A549 (cell line): ENCODE data around the gene RHOF. TPM values are rescaled to one million over a fixed set of nuclear protein-coding genes. Genes with fewer than 3 reads are reported as not detected.

Source experiments
- ATAC-seq, 2 experiments: fragments of 200-7000 bp in 1 of 2; fragments of >200 bp in 1 of 2; cut with Nextera tagmentation in 1 of 2; cut with Tn5 transposase in 1 of 2; 3 replicates each; pipeline versions ENCODE4 v1.8.0 to v1.9.1; 2018 to 2020; ENCODE audit warnings: mild to moderate bottlenecking in 1 of 2, moderate library complexity in 1 of 2
- CTCF ChIA-PET: fragments of 300-600 bp; sonication (Branson Sonifier 250); formaldehyde crosslinking; extraction: SDS; loops from one replicate; lab custom pipeline; 2021; ENCODE audit warnings: antibody characterized with exemption, inconsistent platforms; lab: Yijun Ruan, JAX
- POLR2A ChIA-PET: fragments of 350-600 bp; formaldehyde crosslinking; extraction: SDS; loops from one replicate; lab custom pipeline; 2021; ENCODE audit warnings: antibody characterized with exemption, inconsistent platforms; lab: Yijun Ruan, JAX
- DNase-seq, 2 experiments: peaks; one replicate each; pipeline versions ENCODE4 v3.0.0 to v3.0.0-alpha.2; 2011 to 2016; ENCODE audit warnings: low read depth in 1 of 2, low spot score in 1 of 2
- FAIRE-seq: peaks from 2 replicates; lab custom pipeline; 2011; peaks lifted over from hg19 to GRCh38; lab: Jason Lieb, UNC
- H3K27ac ChIP-seq, 2 experiments: fragments of >200 bp; sonication (Bioruptor Twin); formaldehyde crosslinking; 3 replicates each; pipeline ENCODE4 v1.5.1; 2016 to 2017
- H3K4me1 ChIP-seq: fragments of >200 bp; sonication (Bioruptor Twin); formaldehyde crosslinking; 3 replicates; pipeline ENCODE4 v1.6.1; 2016
- H3K4me2 ChIP-seq: fragments of >200 bp; sonication (Bioruptor Twin); formaldehyde crosslinking; 3 replicates; pipeline ENCODE4 v1.6.1; 2016
- H3K4me3 ChIP-seq: fragments of >200 bp; sonication (Bioruptor Twin); formaldehyde crosslinking; 3 replicates; pipeline ENCODE4 v1.5.1; 2016
- H3K9me3 ChIP-seq: fragments of >200 bp; sonication (Bioruptor Twin); formaldehyde crosslinking; 3 replicates; pipeline ENCODE4 v1.6.1; 2016
- CEBPB ChIP-seq, 2 experiments: fragments of >200 bp in 1 of 2; sonication (Bioruptor Twin) in 1 of 2; formaldehyde crosslinking in 1 of 2; IDR thresholded peaks; 2 replicates each; pipeline ENCODE4 v1.6.1; 2012 to 2016
- EHF ChIP-seq: fragments of 250-450 bp; sonication (Bioruptor Pico); IDR thresholded peaks from 2 replicates; pipeline ENCODE4 v1.5.0; 2020; ENCODE audit warnings: mild to moderate bottlenecking
- EP300 ChIP-seq, 2 experiments: fragments of >200 bp; sonication (Bioruptor Twin); formaldehyde crosslinking; IDR thresholded peaks; 2 replicates in 1 of 2; 3 replicates in 1 of 2; pipeline ENCODE4 v1.6.1; 2016 to 2017
- FOSB ChIP-seq: fragments of 250-450 bp; sonication (Bioruptor Pico); IDR thresholded peaks from 2 replicates; pipeline ENCODE4 v1.5.0; 2020; ENCODE audit warnings: mild to moderate bottlenecking, moderate library complexity
- FOSL2 ChIP-seq, 2 experiments: fragments of 450-650 bp in 1 of 2; fragments of >200 bp in 1 of 2; sonication (Bioruptor Twin) in 1 of 2; formaldehyde crosslinking; IDR thresholded peaks; 2 replicates each; pipeline versions ENCODE4 v1.5.0 to v1.6.1; 2016 to 2020; ENCODE audit warnings: mild to moderate bottlenecking in 1 of 2, moderate library complexity in 1 of 2
- GATA3 ChIP-seq: IDR thresholded peaks from 2 replicates; pipeline ENCODE4 v1.6.1; 2012; ENCODE audit warnings: borderline replicate concordance
- HEYL ChIP-seq: fragments of 250-450 bp; sonication (Bioruptor Pico); IDR thresholded peaks from 2 replicates; pipeline ENCODE4 v1.8.0; 2021; ENCODE audit warnings: mild to moderate bottlenecking, moderate library complexity
- HOXB13 ChIP-seq: fragments of 250-450 bp; sonication (Bioruptor Pico); IDR thresholded peaks from 2 replicates; pipeline ENCODE4 v1.5.0; 2020; ENCODE audit warnings: low read depth, mild to moderate bottlenecking, moderate library complexity
- JUN ChIP-seq, 2 experiments: fragments of >200 bp; sonication (Bioruptor Twin); formaldehyde crosslinking; IDR thresholded peaks; 2 replicates in 1 of 2; 3 replicates in 1 of 2; pipeline ENCODE4 v1.6.1; 2016 to 2017
- MAFK ChIP-seq: fragments of 450-650 bp; IDR thresholded peaks from 2 replicates; pipeline ENCODE4 v1.6.1; 2014; ENCODE audit not compliant: partially characterized antibody
- MAZ ChIP-seq: fragments of 150-350 bp; IDR thresholded peaks from 2 replicates; pipeline ENCODE4 v1.6.1; 2014; ENCODE audit warnings: antibody characterized with exemption, low read depth, low read length, borderline replicate concordance
- MYC ChIP-seq: IDR thresholded peaks from 2 replicates; pipeline ENCODE4 v1.6.1; 2012; ENCODE audit warnings: mild to moderate bottlenecking, inconsistent platforms, low read length, improper control_type of control experiment, borderline replicate concordance
- NFE2L2 ChIP-seq: fragments of 150-350 bp; conservative IDR thresholded peaks from 2 replicates; pipeline ENCODE4 v1.6.1; 2014; ENCODE audit warnings: low read length
- NR3C1 ChIP-seq: fragments of >200 bp; sonication (Bioruptor Twin); formaldehyde crosslinking; IDR thresholded peaks from 3 replicates; pipeline ENCODE4 v1.6.1; 2017
- POLR2AphosphoS2 ChIP-seq: conservative IDR thresholded peaks from 2 replicates; pipeline ENCODE4 v1.6.1; 2012; ENCODE audit warnings: low read length, improper control_type of control experiment, inconsistent platforms
- RARB ChIP-seq: fragments of 250-450 bp; sonication (Bioruptor Pico); IDR thresholded peaks from 2 replicates; pipeline ENCODE4 v1.8.0; 2021; ENCODE audit warnings: mild to moderate bottlenecking, moderate library complexity
- RFX5 ChIP-seq: fragments of 450-650 bp; IDR thresholded peaks from 2 replicates; pipeline ENCODE4 v1.7.1; 2014; ENCODE audit warnings: antibody characterized with exemption, mild to moderate bottlenecking, moderate library complexity
- TFCP2L1 ChIP-seq: fragments of 250-450 bp; sonication (Bioruptor Pico); IDR thresholded peaks from 2 replicates; pipeline ENCODE4 v1.5.0; 2021; ENCODE audit warnings: mild to moderate bottlenecking
- TP53 ChIP-seq: fragments of 250-450 bp; sonication (Bioruptor Pico); IDR thresholded peaks from 2 replicates; pipeline ENCODE4 v1.5.0; 2021; ENCODE audit warnings: mild to moderate bottlenecking, moderate library complexity
- ZFP36 ChIP-seq: fragments of 450-650 bp; IDR thresholded peaks from 2 replicates; pipeline ENCODE4 v1.6.1; 2014; ENCODE audit warnings: borderline replicate concordance; ENCODE audit not compliant: partially characterized antibody
- ZNF302 ChIP-seq: fragments of 250-450 bp; sonication (Bioruptor Pico); IDR thresholded peaks from 2 replicates; pipeline ENCODE4 v1.9.0; 2021; ENCODE audit warnings: inconsistent platforms, mild to moderate bottlenecking, moderate library complexity
- ZSCAN20 ChIP-seq: fragments of 250-450 bp; sonication (Bioruptor Pico); IDR thresholded peaks from 2 replicates; pipeline ENCODE4 v1.8.0; 2022; ENCODE audit warnings: mild to moderate bottlenecking, moderate library complexity
- WGBS: methylation state at CpG from one replicate; pipeline ENCODE4 v1.1.6; 2017; ENCODE audit errors: missing lambda C conversion rate; 5-methylcytosine and 5-hydroxymethylcytosine counted together
- polyA plus RNA-seq, 4 experiments: library from polyadenylated mRNA; depleted of rRNA in 3 of 4; stranded (reverse); fragments of >200 nt; fragmentation: RNase III in 1 of 4; extraction: RNeasy Plus Mini Kit Qiagen cat#74134 plus additional on column Dnase treatment in 1 of 4; gene quantifications; 2 replicates in 3 of 4; 3 replicates in 1 of 4; pipeline ENCODE4 v1.2.3, GENCODE V29; 2011 to 2017
- TF ChIP-seq, protein P1 (sequence below): fragments of 450-650 bp; IDR thresholded peaks from 2 replicates; pipeline ENCODE4 v1.6.1; 2014; ENCODE audit warnings: antibody characterized with exemption
- TF ChIP-seq, protein P2 (sequence below): fragments of 250-450 bp; sonication (Bioruptor Pico); IDR thresholded peaks from 2 replicates; pipeline ENCODE4 v1.5.0; 2020; ENCODE audit warnings: low read depth, mild to moderate bottlenecking, moderate library complexity
- TF ChIP-seq, protein P3 (sequence below): IDR thresholded peaks from 2 replicates; pipeline ENCODE4 v1.6.1; 2012
- TF ChIP-seq, protein P4 (sequence below): IDR thresholded peaks from 2 replicates; pipeline ENCODE4 v1.6.1; 2012
- TF ChIP-seq, protein P5 (sequence below): fragments of 200-600 bp; sonication (generic); IDR thresholded peaks from 2 replicates; pipeline ENCODE4 v1.6.1; 2016; ENCODE audit warnings: antibody characterized with exemption, mild to moderate bottlenecking, moderate library complexity

Gene RHOF
- polyA plus RNA-seq, 2 of the 4 experiments (the other 2 are of a cell fraction): 47.1 to 52.3 TPM

DNA sequence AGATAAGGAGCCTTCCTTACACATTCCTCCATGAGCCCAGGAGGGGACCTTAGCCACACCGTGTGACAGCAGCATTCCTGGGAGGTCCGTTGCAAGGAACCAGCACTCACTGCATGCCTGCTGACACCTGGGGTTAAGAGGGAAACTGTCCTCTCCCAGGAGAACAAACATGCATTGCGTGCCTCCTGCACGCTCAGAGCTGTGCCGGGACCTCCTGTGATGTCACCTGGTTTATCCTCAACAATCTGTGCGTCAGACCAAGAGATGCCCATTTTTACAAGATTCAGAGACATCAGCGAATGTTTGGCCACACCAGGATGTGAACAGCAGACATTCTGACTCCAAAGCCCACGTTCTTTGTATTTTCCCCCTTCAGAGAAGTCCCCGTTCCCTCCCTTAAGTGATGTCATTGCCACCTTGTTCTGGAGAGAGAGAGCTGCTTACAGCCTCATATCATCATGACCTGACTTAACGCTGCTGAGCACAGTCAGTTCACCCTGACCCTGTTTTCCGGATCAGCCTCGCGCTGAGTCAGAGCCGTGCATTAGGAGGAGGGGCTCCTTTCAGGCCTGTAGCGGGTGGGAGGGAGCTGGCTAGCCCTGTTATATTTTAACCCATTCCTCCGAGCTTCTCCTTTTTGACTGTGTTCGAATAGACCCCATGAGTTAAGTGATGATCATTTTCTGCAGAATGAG is 44.8 kb downstream of the RHOF start:
- H3K4me1 ChIP-seq: peaks cover 23% of the 10 kb centered on the region
- ATAC-seq: peak; percentile 94 to 95
- WGBS: 2% methylated on average over 15 of the region's 17 CpGs
- H3K4me2 ChIP-seq: peak overlapping the region; percentile 79
- DNase-seq: peak; percentile 85 to 96
- ChIA-PET POLR2A (interaction anchor here (0.5 to 1.1 kb wide), 3 partner anchors 16 to 48 kb away, joined by 4 read pairs; partner anchors contain the start of gene TMEM120B), CTCF (interaction anchor here (1.1 to 2.5 kb wide), 7 partner anchors 12 to 46 kb away, joined by 3 to 16 read pairs (median 4); partner anchors contain the start of gene RHOF)
- peak overlapping the region; percentile 87 to 88 for H3K27ac ChIP-seq
- no peak for TF ChIP-seq MAZ
- TF ChIP-seq MYC: no peak
- TF ChIP-seq RFX5: 0 out of 2 replicates have a peak, but pooled peaks have one; percentile 26
- TF ChIP-seq NFE2L2: 0 out of 2 replicates have a peak, but pooled peaks have one; percentile 30
- no peak for TF ChIP-seq CEBPB (IDR thresholded peaks at IDR 0.05)
- TF ChIP-seq, protein P1, sequence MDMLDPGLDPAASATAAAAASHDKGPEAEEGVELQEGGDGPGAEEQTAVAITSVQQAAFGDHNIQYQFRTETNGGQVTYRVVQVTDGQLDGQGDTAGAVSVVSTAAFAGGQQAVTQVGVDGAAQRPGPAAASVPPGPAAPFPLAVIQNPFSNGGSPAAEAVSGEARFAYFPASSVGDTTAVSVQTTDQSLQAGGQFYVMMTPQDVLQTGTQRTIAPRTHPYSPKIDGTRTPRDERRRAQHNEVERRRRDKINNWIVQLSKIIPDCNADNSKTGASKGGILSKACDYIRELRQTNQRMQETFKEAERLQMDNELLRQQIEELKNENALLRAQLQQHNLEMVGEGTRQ: no peak
- TF ChIP-seq, protein P2, sequence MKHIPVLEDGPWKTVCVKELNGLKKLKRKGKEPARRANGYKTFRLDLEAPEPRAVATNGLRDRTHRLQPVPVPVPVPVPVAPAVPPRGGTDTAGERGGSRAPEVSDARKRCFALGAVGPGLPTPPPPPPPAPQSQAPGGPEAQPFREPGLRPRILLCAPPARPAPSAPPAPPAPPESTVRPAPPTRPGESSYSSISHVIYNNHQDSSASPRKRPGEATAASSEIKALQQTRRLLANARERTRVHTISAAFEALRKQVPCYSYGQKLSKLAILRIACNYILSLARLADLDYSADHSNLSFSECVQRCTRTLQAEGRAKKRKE (CRISPR knock-in tag): no peak
- TF ChIP-seq MAFK: peak; percentile 78
- no peak for TF ChIP-seq NR3C1
- TF ChIP-seq GATA3: peak; percentile 81
- TF ChIP-seq ZNF302 (CRISPR knock-in tag): peak; percentile 74; the same call in 1 of the 2 replicates
- peak; percentile 78 for TF ChIP-seq EHF (CRISPR knock-in tag)
- TF ChIP-seq EP300 (IDR thresholded peaks at IDR 0.05): peak; percentile 45 to 86; a peak in 3 of 5 replicates
- 0 out of 2 replicates have a peak, but pooled peaks have one; percentile 35 for TF ChIP-seq TP53 (CRISPR knock-in tag)
- TF ChIP-seq, protein P3, sequence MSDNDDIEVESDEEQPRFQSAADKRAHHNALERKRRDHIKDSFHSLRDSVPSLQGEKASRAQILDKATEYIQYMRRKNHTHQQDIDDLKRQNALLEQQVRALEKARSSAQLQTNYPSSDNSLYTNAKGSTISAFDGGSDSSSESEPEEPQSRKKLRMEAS: peak; percentile 89
- TF ChIP-seq HEYL (CRISPR knock-in tag): no peak
- TF ChIP-seq FOSL2 (IDR thresholded peaks at IDR 0.05): peak; percentile 44; the same call in 1 of the 2 replicates
- peak; percentile 78 for TF ChIP-seq FOSL2 (CRISPR knock-in tag; IDR thresholded peaks at IDR 0.05)
- 0 out of 2 replicates have a peak, but pooled peaks have one; percentile 44 for TF ChIP-seq TFCP2L1 (CRISPR knock-in tag)
- TF ChIP-seq, protein P4, sequence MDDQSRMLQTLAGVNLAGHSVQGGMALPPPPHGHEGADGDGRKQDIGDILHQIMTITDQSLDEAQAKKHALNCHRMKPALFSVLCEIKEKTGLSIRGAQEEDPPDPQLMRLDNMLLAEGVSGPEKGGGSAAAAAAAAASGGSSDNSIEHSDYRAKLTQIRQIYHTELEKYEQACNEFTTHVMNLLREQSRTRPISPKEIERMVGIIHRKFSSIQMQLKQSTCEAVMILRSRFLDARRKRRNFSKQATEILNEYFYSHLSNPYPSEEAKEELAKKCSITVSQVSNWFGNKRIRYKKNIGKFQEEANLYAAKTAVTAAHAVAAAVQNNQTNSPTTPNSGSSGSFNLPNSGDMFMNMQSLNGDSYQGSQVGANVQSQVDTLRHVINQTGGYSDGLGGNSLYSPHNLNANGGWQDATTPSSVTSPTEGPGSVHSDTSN: 0 out of 2 replicates have a peak, but pooled peaks have one; percentile 34
- TF ChIP-seq HOXB13 (CRISPR knock-in tag): peak; percentile 89
- TF ChIP-seq, protein P5, sequence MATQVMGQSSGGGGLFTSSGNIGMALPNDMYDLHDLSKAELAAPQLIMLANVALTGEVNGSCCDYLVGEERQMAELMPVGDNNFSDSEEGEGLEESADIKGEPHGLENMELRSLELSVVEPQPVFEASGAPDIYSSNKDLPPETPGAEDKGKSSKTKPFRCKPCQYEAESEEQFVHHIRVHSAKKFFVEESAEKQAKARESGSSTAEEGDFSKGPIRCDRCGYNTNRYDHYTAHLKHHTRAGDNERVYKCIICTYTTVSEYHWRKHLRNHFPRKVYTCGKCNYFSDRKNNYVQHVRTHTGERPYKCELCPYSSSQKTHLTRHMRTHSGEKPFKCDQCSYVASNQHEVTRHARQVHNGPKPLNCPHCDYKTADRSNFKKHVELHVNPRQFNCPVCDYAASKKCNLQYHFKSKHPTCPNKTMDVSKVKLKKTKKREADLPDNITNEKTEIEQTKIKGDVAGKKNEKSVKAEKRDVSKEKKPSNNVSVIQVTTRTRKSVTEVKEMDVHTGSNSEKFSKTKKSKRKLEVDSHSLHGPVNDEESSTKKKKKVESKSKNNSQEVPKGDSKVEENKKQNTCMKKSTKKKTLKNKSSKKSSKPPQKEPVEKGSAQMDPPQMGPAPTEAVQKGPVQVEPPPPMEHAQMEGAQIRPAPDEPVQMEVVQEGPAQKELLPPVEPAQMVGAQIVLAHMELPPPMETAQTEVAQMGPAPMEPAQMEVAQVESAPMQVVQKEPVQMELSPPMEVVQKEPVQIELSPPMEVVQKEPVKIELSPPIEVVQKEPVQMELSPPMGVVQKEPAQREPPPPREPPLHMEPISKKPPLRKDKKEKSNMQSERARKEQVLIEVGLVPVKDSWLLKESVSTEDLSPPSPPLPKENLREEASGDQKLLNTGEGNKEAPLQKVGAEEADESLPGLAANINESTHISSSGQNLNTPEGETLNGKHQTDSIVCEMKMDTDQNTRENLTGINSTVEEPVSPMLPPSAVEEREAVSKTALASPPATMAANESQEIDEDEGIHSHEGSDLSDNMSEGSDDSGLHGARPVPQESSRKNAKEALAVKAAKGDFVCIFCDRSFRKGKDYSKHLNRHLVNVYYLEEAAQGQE: no peak
- no peak for TF ChIP-seq POLR2AphosphoS2
- TF ChIP-seq FOSB (CRISPR knock-in tag): 0 out of 2 replicates have a peak, but pooled peaks have one; percentile 48
- peak in 1 of 2 experiments; percentile 84; a peak in 3 of 5 replicates for TF ChIP-seq JUN (IDR thresholded peaks at IDR 0.05)
- 0 out of 2 replicates have a peak, but pooled peaks have one; percentile 54 for TF ChIP-seq RARB (CRISPR knock-in tag)
- TF ChIP-seq ZSCAN20 (CRISPR knock-in tag): peak; percentile 0; the same call in 1 of the 2 replicates
- TF ChIP-seq ZFP36: peak; percentile 77
- no peaks in the 10 kb centered on the region for H3K9me3 ChIP-seq
- FAIRE-seq: peak; percentile 92
- H3K4me3 ChIP-seq: peak overlapping the region; percentile 13; the same call in 2 of the 3 replicates
